Measurements from ENCODE around the gene TP53RK.

The TP53RK gene

DNA sequence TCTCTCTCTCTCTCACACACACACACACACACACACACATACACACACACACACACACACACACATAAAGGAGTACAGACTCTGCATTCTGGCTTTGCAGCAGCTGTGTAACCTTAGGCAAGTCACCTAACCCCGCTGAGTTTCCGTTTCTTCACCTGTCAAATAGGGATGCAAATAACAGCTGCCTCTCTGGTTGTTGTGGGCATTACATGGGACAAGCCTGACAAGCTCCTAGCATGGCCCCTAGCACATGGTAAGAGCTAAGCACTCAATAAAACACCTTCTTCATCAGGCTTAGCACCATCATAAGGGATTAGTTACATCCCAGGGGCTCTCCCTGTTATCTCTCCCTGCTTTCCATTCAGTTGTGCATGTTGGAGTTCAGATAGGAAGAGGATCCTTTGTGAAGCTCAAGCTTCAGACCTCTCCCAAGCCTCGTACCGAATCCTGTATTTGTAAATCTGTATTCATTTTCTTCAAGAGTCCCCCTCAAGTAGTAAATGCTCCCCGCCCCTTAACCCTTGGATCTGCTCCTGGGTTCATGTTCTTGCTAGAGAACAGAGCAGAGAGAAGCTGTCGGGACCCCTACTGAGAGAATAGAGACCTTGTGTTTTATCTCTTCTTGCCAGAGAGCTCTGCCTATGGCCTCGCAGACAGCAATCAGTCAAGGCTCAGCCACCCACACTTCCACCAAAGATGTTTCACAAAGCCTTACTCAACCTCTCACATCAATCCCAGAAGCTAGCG is 40.2 kb downstream of the TP53RK start:
- Histone ChIP-seq H3K9me3 (ENCODE audit: insufficient read depth, low read length) (no peaks in the 10 kb centered on the region), H3K4me1 (ENCODE audit: low read length) (no peaks in the 10 kb centered on the region), H2AFZ (ENCODE audit: low read depth, low read length) (no peak overlapping the region), H3K9ac (ENCODE audit: low read length) (no peak overlapping the region), H3K79me2 (ENCODE audit: low read length) (no peaks in the 10 kb centered on the region), H3K27ac (ENCODE audit: low read length) (no peak overlapping the region), H3K4me3 (ENCODE audit: low read length) (no peak overlapping the region), H4K20me1 (ENCODE audit: insufficient read depth, low read length) (no peaks in the 10 kb centered on the region), H3K36me3 (replicated peaks; ENCODE audit: low read depth, low read length) (no peaks in the 10 kb centered on the region), H3K4me2 (ENCODE audit: low read length) (no peak overlapping the region), H3K27me3 (ENCODE audit: low read depth, low read length) (peaks cover 59% of the 10 kb centered on the region)
- no peak for TF ChIP-seq EZH2phosphoT487 (IDR thresholded peaks at IDR 0.05; ENCODE audit: low read depth)
- TF ChIP-seq, protein P1, sequence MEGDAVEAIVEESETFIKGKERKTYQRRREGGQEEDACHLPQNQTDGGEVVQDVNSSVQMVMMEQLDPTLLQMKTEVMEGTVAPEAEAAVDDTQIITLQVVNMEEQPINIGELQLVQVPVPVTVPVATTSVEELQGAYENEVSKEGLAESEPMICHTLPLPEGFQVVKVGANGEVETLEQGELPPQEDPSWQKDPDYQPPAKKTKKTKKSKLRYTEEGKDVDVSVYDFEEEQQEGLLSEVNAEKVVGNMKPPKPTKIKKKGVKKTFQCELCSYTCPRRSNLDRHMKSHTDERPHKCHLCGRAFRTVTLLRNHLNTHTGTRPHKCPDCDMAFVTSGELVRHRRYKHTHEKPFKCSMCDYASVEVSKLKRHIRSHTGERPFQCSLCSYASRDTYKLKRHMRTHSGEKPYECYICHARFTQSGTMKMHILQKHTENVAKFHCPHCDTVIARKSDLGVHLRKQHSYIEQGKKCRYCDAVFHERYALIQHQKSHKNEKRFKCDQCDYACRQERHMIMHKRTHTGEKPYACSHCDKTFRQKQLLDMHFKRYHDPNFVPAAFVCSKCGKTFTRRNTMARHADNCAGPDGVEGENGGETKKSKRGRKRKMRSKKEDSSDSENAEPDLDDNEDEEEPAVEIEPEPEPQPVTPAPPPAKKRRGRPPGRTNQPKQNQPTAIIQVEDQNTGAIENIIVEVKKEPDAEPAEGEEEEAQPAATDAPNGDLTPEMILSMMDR (IDR thresholded peaks at IDR 0.05; ENCODE audit: low read depth, low read length), result no peak

GRCh38 chr20:46647469-46647868 is 41.8 kb downstream of the TP53RK start:
- H3K27ac ChIP-seq (ENCODE audit: low read length), result no peak overlapping the region
- H3K79me2 ChIP-seq (ENCODE audit: low read length), result no peaks in the 10 kb centered on the region
- H3K9ac ChIP-seq (ENCODE audit: low read length), result no peak overlapping the region
- H3K36me3 ChIP-seq (replicated peaks; ENCODE audit: low read depth, low read length), result no peaks in the 10 kb centered on the region
- H3K9me3 ChIP-seq (ENCODE audit: insufficient read depth, low read length), result no peaks in the 10 kb centered on the region
- H3K4me2 ChIP-seq (ENCODE audit: low read length), result no peak overlapping the region
- H3K4me1 ChIP-seq (ENCODE audit: low read length), result no peaks in the 10 kb centered on the region
- H3K27me3 ChIP-seq (ENCODE audit: low read depth, low read length), result peaks cover 65% of the 10 kb centered on the region
- no peak for TF ChIP-seq EZH2phosphoT487 (IDR thresholded peaks at IDR 0.05; ENCODE audit: low read depth)
- TF ChIP-seq, protein P1 (IDR thresholded peaks at IDR 0.05; ENCODE audit: low read depth, low read length), result no peak
- H3K4me3 ChIP-seq (ENCODE audit: low read length), result no peak overlapping the region
- no peaks in the 10 kb centered on the region for H4K20me1 ChIP-seq (ENCODE audit: insufficient read depth, low read length)
- no peak overlapping the region for H2AFZ ChIP-seq (ENCODE audit: low read depth, low read length)

- Histone ChIP-seq H3K27me3 (ENCODE audit: low read depth, low read length) (peaks cover 70% of the 10 kb centered on the region), H3K4me3 (ENCODE audit: low read length) (no peak overlapping the region), H2AFZ (ENCODE audit: low read depth, low read length) (no peak overlapping the region), H3K36me3 (replicated peaks; ENCODE audit: low read depth, low read length) (no peaks in the 10 kb centered on the region), H3K4me2 (ENCODE audit: low read length) (no peak overlapping the region), H3K9ac (ENCODE audit: low read length) (no peak overlapping the region), H3K27ac (ENCODE audit: low read length) (no peak overlapping the region), H3K4me1 (ENCODE audit: low read length) (no peaks in the 10 kb centered on the region), H3K9me3 (ENCODE audit: insufficient read depth, low read length) (no peaks in the 10 kb centered on the region), H4K20me1 (ENCODE audit: insufficient read depth, low read length) (no peaks in the 10 kb centered on the region), H3K79me2 (ENCODE audit: low read length) (no peaks in the 10 kb centered on the region)
- TF ChIP-seq EZH2phosphoT487 (IDR thresholded peaks at IDR 0.05; ENCODE audit: low read depth), result no peak
- TF ChIP-seq, protein P1 (IDR thresholded peaks at IDR 0.05; ENCODE audit: low read depth, low read length), result no peak
Observed at GRCh38 chr20:46646659-46647380, 42.4 kb downstream of the TP53RK start.

DNA sequence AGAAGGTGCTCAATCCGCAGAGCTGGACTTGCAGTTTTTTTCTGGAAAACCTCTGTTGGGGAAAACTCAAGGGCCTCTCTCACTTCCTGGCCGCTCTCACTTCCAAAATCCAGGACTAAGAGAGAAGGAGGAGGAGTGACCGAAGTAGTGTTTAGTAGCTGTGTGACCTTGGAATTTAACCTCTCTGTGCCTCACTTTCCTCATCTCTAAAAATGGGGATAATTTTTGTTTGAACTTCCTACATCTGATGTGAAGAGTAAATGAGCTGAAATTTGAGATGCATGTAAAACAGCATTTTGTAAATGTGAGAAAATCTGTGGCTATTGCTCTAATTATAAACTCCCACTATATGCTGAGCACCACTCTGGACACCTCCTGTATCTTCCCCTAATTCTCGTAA is 43.1 kb downstream of the TP53RK start:
- Histone ChIP-seq H3K4me1 (ENCODE audit: low read length) (no peaks in the 10 kb centered on the region), H3K9ac (ENCODE audit: low read length) (no peak overlapping the region), H3K4me3 (ENCODE audit: low read length) (no peak overlapping the region), H4K20me1 (ENCODE audit: insufficient read depth, low read length) (no peaks in the 10 kb centered on the region), H3K27me3 (ENCODE audit: low read depth, low read length) (peaks cover 75% of the 10 kb centered on the region), H3K27ac (ENCODE audit: low read length) (no peak overlapping the region), H2AFZ (ENCODE audit: low read depth, low read length) (no peak overlapping the region), H3K9me3 (ENCODE audit: insufficient read depth, low read length) (no peaks in the 10 kb centered on the region), H3K4me2 (ENCODE audit: low read length) (no peak overlapping the region), H3K79me2 (ENCODE audit: low read length) (no peaks in the 10 kb centered on the region), H3K36me3 (replicated peaks; ENCODE audit: low read depth, low read length) (no peaks in the 10 kb centered on the region)
- TF ChIP-seq EZH2phosphoT487 (IDR thresholded peaks at IDR 0.05; ENCODE audit: low read depth), result no peak
- TF ChIP-seq, protein P1 (IDR thresholded peaks at IDR 0.05; ENCODE audit: low read depth, low read length), result no peak
